ENCODE measurements around the gene B3GALT6.

The B3GALT6 gene

DNA sequence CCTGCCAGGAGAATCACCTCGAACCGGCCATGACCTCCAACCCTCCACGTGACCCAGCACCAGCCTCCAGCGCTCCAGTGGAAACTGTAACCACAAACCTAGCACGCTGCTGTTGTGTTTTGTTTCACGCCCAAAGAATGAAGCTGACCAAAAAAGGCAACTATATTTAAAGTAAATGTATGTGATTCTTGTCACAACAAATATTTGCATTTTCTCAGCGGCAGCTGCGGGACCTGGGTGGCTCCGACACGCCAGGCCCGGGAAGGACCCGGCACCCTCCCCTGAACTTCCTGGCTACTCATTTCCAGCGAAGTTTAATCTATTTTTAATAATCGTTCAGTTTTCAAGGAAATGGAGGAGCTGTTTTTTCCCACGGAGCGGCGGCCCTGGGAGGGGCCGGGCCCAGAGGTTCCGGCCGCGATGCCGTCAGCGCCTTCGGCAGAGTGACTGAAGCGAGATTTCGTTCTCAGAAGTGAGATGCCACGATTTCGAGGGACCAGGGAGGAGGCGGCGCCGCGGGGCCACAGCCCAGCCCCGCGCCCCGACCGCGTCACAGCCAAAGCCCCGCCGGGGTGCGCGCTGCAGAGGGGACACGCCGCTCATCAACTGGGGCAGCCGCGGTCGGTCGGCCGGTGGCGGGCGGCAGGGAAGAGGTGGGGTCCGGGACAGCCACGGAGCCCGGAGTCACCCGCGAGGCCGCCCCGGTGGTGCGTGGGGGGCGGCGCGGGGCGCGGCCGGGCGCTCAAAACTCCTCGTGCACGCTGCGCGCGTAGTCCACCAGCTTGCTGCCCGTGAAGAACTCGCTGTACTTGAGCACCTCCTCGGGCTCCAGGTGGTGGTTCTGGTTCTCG is 15.0 kb upstream of the B3GALT6 start:
- peak; percentile 55 to 66 for DNase-seq

DNA sequence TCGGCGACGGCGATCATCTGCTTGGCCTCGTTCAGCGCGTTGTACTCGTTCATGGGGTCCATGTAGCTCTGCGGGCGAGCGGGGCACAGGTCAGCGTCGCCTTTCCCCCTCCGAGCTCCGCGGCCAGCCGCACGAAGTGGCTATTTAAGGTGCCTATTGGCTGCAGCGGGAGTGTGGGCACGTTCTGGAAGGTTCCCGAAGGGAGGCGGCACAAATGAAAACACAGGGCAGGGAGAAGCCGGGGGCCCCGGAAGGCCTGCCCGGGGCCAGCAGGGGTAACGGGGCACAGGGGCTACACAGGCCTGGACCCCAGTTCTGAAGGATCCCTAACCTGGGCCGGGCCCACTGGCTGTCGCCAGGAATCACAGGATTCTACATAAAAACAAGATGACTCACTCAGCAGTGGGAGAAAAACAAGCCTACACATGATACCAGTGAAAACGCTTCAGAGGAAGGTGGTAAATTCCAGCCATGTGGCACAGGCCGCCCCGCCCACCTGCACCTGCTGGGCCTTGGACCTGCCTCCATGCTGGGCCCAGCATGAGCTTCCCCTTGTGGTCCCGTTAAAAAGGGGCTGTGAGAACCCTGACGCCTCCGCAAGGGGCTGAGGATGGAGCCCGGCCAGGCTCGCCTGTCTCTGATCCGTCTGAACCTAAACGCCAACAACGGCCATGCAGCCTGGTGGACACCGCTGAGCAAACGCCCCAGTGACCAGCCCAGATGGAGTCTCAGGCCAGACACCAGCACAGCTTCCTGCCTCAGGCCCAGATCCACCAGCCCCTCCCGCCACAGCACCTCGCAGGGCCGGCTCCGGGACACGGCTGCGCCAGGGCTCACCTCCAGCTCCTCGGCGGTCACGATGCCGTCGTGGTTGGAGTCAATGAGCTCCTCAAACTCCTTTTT is 14.2 kb upstream of the B3GALT6 start:
- DNase-seq = peak; percentile 56 to 65

DNA sequence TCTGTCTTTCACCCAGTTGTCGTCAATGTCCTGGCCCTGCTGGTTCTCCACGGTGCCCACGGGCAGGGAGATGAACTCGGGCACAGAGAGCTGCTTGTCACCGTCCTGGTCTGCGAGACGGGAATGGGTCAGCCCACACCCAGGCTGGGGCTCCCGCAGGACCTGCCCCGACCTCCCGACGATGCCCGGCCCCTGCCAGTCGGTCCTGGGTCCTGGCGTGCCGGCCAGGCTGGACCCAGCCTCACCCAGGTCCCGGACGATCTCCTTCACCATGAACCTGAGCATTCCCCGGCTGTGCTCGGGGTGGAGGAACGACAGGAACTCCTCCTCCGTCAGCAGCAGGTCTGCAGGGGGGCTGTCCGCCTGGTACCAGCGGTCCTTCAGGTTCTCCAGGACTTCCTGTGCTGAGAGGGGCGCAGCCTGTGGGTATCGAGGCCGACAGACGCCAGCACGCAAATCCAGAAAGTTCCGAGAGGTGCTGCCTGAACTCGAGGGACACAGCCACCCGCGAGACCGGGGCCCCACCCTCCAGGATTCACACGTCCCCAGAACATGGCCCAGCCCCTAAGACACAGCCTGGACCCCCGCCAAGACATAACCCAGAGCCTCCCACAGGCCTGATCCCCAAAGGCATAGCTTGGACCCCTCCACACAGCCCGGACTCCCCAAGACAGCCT is 13.4 kb upstream of the B3GALT6 start:
- no peak for DNase-seq

DNA sequence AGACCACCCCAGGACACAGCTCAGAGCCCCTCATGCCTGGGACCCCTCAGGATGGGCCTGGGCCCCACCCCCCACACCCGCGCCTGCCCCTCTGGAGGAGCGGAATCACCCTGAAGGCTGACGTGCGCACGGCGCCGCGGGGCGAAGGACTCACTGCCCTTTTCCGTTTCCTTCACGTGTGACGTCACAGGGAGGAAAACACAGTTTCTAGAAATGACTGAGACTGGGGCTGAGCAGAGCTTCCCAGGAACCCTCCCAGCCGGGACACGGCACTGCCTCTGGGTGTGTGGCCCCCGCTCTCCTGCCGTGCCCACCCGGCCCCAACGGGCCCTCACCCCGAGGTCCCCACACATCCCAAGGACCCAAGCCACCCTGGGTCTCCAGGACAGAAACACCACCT is 12.7 kb upstream of the B3GALT6 start:
- peak; percentile 61 to 71 for DNase-seq

DNA sequence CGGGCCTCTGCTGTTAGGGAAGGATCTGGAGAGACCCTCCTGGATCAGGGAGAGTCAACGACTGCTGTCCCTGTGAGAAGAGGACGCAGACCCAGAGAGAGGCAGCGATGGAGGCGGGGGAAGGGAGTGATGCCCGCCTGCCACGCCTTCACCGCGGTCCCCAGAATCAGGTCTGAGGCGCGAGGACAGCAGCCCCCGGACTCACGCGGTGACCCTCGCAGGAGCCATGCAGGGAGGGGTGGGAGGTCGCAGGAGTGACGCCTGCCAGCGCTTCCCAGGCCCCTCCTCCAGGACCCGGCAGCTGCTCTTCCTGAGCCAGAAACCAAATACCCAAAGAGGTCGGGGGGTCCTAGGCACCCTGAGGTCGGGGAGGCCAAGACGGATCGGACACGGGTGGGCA is 11.8 kb upstream of the B3GALT6 start:
- no peak for DNase-seq

DNA sequence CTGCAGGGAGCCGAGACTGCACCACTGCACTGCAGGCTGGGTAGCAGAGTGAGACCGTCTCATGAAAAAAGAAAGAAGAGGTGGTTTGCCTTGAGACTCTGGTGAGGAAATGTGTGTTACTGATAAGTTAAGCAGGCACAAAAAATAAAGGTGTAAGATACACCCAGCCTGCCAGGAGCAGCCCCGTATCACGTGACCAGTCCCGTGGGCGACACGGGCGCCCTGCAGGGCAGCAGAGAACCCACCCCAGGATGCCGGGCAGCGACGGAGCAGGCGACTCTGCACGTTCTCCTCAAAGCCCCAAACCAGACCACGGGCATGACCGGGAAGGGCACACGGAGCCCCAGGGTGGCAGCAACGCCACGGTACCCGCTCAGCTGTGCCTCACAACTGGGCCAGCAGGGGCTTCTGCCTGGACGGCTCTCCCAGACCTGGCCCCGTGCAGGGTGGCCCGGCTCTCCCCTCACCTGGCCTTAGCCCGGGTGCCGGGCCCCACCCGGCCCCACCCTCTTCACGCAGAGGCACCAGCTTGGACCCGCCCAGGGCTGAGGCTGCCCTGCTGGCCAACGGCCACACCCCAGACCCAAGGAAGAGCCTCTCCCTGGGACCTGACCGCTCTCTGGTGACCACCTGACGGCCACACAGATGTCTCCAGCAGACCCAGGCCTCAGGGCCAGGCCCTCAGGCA is 10.0 kb upstream of the B3GALT6 start:
- no peak for DNase-seq

DNA sequence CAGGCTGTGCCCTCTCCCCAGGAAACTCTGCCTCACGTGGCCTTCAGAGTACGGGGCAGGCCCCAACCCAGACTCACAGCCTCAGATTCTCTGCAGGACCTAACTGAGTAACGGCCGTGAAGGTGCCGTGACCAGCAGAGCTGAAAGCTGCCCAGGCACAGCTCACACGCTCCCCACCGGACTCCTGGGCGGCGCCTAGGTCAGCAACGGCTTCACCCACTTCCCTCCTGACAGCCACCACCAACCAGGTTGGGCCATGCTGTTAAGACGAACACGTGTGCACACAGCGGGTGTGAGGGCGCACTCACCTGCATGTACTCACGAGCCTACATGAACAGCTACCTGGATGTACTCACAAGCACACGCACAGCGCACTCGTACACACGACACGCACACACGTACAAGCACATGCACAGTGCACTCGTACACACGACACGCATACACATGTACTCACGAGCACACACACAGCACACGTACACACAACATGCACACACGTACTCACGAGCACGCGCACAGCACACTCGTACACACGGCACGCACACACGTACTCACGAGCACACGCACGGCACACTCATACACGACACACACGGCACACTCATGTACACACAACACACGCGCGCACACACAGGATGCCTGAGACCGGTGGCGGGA is 9.3 kb upstream of the B3GALT6 start:
- no peak for DNase-seq

DNA sequence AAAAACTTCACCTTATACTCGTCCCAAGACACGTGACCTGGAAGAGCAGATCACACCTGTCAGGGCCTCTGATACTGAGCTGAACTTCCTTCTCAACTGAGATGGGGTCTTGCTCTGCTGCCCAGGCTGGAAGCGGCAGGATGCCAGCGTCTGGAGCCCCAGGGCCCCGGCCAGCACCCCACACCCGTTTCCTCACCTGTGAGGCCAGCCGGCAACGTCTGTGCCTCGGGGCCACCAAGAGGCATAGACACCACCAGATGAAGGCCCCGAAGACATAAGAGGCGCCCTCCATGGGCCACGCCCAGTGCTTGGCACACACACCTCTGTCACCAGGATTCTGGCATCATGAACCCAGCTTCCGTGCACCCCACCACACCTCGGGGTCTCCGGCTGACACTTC is 8.7 kb upstream of the B3GALT6 start:
- no peak for DNase-seq

DNA sequence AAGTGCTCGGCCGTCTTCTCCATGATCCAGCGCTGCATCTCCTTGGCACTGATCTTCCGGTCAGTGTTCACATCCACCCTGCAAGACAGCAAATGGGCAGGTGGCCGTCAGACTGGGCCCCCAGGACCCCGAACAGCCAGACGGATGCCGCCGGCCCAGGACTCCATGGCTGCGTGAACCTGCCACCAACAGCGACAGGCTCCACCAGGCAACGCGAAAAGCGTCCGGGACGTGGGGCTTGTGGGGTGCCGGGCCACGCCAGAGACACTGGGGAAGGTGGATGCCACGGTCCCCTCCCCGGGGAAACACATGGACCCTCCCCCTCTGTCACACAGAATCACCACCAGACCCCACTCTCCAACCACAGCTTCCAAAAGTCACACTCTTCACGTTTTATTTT is 8.1 kb upstream of the B3GALT6 start:
- DNase-seq = no peak

DNA sequence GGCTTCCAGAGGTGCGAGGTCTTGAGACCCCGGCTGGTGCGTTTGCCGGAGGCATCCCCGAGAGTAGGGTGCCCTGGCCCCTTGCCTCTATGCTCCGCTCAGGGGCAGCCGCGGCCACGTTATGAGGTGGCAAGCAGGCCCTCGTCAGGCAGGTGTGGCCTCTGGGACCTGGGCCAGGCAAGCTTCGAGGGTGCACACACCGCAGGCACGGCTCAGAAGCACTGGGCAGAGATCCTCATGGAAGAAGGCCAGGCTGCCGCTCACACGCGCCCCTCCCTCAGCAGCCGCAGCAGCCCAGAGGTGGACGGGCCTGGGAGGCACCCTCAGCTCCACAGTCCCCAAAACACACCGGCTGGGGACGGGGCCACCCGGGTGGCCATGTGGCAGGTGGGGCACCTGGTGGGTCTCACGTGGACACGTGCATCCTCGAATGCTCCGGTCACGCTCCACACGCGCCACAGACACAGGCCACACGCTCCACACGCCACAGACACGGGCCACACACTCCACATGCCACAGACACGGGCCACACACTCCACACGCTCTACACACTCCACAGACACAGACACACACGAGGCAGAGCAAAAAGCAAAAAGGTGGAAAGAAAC is 6.7 kb upstream of the B3GALT6 start:
- no peak for DNase-seq

DNA sequence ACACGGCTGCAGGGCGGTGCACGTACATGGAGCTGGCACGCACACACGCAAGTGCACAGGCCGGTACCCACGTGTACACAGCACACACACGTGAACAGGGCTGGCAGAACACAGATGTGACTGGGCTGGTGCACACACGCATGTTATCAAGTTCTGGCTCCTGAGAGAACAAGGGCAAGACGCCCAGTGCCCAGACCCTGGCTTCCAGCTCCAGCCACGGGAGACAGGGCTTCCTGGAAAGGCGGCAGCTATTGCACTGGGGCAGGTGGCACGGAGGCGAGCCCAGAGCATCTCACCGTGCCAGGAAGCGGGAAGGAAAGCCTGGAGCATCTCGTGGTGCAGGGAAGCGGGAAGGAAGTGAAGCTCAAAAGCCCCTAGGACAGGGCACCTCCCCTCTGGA is 6.1 kb upstream of the B3GALT6 start:
- no peak for DNase-seq

DNA sequence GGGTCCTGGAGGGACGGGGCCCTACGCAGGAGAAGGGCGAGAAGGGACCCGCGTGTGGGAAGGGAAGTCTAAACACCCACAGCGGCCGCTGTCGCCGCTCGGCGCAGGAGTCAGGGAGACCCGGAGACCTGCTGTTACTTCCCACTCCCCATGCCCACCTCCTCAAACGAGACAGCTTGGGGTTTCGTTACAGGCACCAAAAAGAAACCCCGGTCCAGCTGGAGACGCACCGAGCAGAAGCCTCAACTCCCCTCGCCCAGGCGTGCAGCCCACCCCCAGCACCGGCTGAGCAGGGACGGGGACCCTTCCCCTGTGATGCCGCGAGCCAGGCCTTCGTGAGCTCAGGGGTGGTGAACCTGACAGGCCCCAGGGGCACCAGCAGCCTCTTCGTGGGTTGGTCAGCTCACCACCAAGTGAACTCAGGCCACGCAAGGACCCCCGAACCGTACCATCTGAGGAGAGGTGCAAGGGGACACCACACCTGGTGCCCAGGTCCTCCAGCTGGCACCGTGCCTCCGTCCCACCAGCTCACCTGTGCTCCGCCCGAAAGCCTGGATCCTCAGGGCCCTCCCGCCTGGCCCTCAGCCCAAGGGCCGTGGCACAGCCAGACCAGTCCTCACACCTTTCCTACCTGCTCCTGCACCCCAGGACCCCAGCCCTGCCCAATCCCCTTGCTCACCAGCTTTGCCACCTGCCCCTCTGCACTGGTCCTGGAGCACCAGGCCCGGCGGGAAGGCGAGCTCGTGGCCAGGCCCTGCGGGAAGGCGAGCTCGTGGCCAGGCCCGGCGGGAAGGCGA is 5.3 kb upstream of the B3GALT6 start:
- DNase-seq = no peak

DNA sequence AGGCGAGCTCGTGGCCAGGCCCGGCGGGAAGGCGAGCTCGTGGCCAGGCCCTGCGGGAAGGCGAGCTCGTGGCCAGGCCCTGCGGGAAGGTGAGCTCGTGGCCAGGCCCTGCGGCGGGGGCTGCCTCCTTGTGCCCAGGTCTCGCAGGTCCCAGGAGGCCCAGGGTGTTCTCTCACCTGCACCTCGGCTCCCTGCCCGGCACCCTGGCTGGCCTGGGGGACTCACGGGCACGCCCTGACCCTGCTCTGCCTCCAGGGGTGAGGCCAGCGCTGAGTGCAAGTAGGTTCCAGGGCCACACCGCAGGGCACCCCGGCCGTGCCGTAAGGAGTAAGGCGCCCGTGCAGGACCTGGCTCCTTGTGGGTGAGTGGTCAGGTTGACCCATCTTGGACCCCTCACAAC is 4.7 kb upstream of the B3GALT6 start:
- DNase-seq = no peak

DNA sequence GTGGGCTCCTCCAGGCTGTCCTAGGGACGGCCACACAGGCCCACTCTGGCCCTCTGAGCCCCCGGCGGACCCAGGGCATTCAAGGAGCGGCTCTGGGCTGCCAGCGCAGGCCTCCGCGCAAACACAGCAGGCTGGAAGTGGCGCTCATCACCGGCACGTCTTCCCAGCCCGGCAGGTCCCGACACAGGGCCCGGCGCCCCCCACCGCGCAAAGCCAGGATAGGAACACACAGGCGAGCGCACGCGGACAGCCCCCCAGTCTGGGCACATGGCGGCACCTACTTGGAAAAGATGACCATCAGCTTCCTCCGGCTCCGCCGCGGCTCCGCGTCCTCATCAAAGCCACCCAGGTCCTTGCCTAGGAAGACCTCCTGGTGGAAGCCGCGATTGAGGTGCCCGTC is 3.9 kb upstream of the B3GALT6 start:
- no peak for DNase-seq

DNA sequence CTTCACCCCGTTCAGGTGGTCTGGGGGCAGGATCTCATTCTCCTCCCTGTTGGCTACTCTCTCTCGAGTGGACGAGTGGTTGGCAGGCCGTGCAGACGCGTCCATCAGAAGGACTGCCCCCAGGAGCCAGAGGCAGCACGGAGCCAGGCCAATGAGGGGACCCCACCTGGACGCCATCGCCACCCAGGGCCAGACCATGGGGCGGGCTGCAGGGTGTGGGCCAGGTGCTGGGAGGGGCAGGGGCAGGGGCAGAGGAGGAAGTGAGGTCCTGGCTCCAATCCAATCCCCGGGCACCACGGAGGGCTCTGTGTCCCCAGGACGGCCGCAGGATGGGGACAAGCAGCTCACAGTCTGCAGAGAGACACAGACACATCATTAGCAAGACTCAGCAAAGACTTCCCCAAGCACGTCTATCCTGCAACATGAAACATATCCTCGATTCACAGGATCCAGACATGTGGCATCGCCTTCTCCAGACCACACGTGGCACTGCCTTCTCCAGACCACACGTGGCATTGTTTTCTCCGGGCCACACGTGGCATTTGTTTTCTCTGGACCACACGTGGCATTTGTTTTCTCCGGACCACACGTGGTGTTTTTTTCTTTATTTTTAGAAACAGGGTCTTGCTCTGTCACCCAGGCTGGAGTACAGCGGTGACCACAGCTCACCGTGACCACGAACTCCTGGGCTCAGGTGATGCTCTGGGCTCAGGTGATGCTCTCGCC is 3.3 kb upstream of the B3GALT6 start:
- DNase-seq = no peak

DNA sequence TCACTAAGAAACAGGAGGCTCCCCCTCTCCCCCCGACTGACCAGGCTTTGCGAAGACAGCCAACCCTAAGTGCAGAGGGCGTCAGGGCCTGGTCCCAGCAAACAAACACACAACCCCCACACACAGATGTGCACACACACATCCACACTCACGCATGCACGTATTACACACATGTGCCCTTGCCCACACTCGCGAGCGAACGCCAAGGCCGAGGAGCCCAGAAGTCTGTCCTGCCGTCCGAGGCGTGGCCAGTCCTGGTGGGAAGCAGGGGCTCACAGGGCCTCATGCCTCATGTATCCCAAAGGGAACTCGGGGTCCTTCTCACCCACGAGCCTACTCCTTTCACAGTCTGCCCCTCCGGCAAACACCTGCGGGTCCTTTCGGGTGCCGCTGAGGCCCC is 2.3 kb upstream of the B3GALT6 start:
- no peak for DNase-seq

DNA sequence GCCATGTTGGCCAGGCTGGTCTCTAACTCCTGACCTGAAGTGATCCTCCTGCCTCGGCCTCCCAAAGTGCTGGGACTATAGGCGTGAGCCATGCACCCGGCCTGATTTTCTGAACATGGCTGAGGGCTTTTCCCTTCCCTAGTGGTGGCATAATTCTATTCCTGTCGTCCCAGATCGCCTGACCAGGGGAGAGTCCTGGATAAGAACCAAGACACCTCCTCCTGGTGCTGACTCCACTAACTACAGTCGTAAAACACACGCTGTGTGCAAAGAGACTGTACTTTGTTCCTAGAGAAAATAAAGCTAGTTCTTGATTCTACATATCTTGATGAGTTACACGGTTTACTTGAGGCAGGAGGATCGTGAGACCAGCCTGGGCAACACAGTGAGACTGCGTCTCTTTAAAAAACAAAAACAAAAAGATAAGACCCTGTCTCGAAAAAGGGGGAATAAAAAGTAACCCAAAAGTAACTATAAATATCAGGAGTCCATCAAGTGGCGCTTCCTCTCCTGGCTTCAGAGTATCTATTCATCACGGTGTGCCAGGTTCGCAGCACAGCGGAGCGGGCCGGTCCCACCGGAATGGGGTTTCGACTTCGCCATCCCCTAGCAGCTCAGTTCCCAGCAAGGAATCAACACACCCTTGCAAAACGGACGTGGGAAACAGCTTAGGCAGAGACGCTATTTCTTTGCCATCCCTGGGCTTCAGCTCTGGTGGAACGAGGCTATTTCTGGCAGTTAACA is 1.2 kb upstream of the B3GALT6 start:
- DNase-seq = no peak

DNA sequence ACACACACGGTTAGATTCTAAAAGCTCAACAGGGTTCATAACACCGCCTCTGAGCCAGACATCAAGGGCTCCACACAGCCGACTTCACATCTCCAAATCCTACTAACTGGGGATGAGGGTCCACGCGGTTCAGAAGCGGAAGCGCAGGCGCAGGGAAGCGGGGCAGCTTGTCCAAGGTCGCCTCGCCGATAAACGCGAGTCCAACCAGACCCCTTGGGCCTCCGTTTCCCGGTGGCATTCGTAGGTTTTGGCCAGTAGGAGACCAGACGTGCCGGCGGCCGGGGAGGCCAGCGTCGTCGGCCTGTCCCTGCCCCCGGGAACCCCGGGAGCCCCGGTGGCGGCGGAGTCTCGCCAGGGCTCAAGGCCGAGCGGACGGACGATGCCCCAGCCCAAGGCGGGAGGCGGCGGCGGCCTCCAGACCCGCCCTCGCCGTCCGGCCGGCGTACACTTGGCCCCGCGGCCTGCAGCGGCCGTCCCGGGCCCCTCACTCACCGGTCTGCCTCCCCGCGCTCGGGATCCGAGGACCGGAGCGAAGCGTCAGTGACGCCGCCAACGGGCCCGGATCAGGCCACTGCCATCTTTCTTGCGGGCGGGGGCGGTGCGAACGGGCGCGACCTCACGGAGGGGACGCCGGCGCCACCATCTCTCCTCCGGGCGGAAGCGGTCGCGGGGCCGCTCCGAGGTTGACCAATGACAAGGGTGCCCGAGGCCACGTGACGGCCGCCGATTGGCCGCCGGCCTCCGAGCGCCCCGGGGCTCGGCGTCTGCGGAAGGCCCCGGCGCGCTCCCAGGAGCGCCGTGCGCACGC is 433 bp upstream of the B3GALT6 start, which contains the start of gene SDF4:
Gene SDF4, minus strand, starts transcription at position 602 of the 808 bp plus-strand sequence. CDS start 3,229 bp downstream, outside the sequence.
- DNase-seq = peak; percentile 94 to 96
